CD4-positive, alpha-beta T cell treated with Interleukin-10 for 1 hour (primary cell): ENCODE measurements around the gene NRARP.

Experiments used
- DNase-seq: peaks from one replicate; pipeline ENCODE4 v3.0.0-alpha.2; 2020

NRARP gene

GRCh38 chr9:137310189-137311052 lies 8.3 kb upstream of the NRARP start:
- DNase-seq = no peak

DNA sequence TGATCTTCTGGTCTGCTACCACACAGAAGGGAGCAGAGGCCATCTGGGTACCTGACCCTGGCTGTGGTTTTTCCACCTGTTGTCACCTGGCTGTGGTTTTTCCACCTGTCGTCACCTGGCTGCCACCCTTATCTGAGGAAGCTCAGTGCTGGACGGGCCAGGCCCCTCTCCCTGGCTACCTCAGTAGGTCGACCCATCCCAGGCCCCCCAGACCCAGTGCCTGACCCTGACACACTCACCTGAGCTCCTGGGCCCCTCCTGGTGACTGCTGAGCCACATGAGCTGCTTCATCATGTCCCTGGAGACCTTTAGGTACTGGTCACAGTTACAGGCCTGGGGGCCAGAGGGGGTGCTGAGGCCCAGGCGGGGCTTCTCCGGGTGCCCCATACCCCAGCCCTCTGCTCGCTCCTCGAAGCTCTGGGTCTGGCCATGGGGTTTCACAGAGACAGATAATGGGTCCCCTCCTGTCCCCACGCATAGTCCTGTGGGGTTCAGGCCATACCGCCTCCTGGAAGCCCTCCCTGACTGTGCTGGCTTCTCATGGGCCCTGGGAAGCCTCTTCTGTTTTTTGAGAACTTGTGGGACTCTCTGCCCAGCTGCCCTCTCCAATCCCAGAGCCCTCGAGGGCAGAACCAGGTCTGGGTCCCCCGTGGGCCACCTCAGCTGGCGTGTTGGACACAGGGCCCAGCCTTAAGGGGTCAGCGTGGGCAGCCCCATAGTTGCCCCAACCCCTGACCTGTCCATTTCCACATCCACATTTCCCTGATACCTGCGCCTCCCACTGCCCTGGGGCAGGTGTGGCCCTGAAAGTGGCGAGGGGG lies 7.5 kb upstream of the NRARP start:
- DNase-seq = no peak

DNA sequence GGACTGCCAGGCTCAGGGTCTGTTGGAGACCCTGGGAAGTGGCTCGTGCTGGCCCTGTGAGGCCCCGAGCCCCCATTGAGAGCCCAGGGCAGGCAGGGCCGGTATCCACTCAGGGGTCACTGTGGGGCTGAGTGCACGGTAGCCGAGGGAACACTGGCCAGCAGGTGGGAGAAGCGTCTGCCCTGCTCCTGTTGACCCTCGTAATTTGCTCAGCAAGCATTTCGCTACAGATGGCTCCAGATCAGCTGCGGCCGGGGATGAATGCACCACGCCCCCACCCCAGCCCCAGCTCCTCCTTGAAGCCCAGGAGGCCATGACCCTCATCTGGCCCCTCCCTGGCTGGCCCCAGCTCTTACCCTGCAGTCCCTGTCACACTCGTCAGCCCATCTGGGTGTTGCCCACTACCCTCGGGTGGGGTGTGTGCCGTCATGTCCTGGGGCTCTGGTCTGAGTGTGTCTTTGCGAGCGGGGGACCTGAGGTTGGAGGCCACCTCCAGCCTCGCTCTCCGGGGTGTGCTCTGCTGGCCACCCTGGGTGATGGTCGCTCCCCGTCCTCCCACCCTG lies 6.1 kb upstream of the NRARP start:
- no peak for DNase-seq

DNA sequence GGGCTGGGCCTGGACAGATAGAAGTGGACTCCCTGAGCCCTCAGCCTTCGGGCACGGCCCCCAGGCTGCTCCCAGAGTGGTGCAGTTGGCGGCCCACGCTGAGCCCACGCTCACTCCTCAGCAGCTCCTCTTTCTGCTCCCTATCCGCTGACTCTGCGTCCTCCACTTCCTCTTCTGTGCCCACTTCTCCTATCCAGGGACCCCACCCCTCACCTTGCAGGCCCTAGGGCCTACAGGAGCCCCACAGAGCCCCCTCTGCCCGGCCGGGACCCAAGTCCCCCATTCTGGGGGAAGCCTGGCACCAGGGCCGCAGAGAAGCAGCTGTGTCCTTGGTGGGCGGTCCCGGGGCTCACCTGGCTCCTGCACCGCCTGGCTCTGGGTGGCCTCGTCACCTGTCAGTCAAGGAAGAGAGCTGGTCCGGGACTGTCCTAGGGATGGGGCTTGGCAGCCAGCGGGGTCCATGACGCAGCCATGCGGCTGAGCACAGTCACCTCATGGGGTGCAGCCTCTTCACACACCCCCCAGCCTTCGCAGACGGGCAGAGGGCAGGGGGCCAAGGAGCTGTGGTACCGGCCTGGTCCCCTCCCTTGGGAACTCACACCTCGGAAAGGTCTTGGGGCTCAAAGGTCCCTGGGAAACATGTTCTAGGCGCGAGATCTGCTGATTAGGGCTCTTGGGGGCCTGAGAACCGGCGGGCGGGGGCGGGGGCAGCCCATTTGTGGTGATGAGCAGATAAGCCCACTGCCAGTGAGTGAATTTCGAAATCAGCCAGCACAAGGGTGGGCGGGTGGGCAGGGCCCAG lies 5.4 kb upstream of the NRARP start:
- no peak for DNase-seq

DNA sequence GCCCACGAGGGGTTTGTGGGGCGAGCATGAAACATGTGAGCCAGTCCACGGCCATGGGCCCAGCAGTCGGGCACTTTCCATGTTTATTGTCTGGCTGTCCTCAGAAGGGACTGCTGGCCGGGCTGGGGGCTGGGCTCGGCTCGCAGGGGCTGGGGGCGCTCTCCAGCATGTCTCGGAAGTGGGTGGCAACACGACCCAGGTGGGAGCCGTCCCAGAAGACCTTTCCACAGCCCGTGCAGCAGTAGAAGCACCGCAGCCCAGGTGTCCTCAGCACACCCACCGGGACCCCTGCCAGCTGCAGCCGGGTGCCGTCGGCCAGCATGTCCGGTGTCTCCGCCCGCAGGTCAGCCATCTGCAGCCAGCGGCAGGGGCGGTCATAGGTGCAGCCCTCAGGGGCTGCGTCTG lies 4.8 kb upstream of the NRARP start:
- no peak for DNase-seq

DNA sequence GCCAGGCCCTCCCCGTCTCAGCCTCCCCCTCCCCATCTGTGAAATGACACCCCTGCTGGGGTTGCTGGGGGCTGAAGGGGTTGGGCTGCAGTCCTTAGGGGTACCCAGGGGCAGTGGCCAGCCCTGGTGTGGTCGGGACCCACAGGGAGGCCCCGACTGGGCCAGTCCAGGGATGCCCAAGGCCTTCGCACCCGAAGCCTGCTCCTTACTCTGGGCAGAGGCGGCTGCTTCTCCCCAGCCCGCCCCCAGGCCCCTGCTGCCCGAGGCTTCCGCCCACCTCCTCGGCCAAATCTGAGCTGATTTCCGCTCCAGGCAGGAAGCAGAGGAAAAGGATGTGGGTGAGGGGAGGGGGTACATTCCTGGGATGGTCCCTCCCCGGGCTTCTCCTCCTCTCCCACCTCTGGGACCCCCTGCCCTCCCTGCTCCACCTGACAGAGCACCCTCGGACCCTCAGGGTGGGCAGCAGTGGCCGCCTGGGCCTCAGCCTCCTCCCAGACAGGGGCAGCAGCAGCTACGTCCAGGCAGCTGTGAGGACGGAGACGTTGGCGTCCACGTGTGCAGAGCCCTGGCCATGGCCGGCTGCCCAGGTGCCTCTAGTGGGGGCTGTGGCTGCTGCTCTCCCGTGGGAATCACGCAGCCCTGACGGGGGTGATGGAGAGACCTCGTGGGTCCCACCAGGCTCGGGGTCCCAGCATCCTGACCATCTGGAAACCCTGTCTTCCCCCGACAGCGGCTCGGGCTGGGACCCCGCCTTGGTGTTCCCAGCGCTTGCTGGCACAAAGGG lies 4.2 kb upstream of the NRARP start:
- no peak for DNase-seq

DNA sequence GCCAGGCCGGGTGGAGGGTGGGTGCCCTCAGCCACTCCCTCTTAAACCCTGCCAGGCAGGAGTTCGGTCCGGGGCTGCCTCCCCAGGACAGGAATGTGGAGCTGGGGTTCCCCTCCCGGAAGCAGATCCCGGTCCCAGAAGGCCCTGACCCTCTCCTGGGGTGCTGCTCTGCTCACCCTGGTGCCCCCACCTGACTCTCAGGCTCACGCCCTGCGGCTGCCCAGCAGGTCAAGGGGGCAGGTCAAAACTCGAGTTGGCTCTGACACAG lies 3.7 kb upstream of the NRARP start:
- no peak for DNase-seq

DNA sequence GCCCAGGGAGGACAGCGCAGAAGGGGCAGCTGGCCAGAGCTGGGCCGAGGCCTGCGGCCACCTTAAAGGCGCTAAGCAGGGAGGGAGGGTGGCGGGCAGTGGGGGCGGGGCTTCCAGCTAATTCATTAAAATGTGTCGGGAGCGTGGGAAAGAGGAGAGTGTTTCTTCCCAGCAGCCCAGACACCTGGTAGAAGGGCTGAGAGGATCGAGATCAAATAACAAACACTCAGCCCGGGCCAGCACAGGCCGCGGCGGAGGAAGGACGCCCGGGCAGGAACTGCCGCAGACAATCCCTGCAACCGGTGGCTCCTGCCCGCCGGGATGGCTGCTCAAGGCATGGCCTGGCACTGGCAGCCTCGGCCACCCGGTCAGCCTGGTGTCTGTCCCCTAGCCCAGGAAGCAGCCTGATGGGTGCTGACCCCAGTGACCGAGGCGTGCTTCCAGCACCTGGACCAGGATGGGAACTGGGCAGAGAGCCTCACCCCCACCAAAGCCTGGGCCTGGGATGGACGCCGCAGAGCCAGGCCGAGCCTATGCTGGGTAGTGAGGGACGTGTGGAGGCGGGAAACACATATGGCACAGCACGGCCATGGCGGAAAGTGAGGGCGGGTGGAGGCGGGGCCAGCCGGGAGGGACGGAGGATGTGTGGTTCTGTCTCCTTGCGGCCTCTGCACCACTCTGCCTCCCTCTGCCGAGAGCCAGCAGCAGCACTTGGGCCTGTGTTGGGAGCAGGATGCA lies 3.2 kb upstream of the NRARP start:
- DNase-seq = peak; percentile 58

- DNase-seq = no peak
Measured at GRCh38 chr9:137304383-137305059, 2.5 kb upstream of the NRARP start.

- no peak for DNase-seq
Measured at GRCh38 chr9:137303893-137304382, 1.9 kb upstream of the NRARP start.

GRCh38 chr9:137303151-137303892 lies 1.3 kb upstream of the NRARP start:
- no peak for DNase-seq

DNA sequence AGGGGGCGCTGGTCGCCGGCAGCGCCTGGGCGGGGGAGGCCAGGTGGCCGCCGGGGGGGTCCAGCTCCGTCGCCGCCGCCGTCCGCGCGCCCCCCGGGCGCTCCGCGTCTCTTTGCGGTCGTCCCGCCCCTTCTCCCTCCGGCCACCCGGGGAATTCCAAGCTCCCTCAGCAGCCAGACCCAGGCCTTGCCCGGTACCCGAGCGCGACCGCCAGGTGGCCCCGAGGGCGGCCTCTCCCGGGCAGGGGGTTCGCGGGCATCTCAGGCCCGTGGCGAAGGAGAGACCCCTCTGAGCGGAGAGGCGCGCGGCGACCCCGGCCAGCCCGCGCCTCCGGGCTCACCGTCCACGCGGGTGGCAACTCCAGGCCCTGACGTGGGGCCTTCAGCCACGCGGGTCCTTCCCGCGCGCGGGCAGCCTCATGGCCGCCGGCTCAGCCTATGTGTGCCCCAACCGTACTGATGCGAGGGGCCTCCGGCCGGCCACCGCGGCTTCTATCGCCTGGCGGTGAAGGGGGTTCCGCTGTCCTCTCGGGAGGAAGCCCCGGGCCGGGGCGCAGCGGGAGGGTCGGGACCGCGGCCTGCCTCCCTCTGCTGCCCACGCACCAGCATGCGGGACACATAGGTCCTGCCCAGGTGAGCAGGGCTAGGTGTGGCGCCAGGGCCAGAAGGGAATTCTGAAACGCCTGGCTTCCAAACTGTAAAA lies 529 bp upstream of the NRARP start:
- no peak for DNase-seq

GRCh38 chr9:137301081-137301947 lies 757 bp downstream of the NRARP start:
- DNase-seq = no peak

DNA sequence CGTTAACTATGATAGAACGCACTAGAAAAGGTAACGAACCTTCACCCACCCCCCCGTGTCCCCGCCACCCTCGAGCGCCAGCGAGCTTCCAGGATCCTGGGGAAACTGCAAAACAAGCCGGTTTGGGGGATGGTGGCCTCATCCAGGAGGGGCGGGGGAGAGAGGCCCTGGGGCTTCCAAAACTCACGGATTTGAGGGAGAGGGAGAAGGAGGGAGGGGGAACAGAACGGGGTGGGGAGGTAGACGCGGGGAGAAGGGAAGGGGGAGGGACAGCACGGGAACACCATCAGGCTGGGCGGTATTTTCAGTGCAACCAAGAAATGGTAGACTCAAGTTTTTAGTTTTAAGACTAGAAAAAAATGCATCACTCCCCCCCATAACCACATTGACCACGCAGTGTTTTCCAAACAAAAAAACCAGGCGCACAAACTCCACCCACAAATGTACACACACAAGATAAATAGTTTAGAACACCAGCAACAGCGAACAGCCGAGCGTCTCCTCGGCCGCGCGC lies 1.4 kb downstream of the NRARP start:
- no peak for DNase-seq

- no peak for DNase-seq
Measured at GRCh38 chr9:137299938-137300337, 2.1 kb downstream of the NRARP start.

GRCh38 chr9:137299203-137299565 lies 2.9 kb downstream of the NRARP start:
- no peak for DNase-seq

DNA sequence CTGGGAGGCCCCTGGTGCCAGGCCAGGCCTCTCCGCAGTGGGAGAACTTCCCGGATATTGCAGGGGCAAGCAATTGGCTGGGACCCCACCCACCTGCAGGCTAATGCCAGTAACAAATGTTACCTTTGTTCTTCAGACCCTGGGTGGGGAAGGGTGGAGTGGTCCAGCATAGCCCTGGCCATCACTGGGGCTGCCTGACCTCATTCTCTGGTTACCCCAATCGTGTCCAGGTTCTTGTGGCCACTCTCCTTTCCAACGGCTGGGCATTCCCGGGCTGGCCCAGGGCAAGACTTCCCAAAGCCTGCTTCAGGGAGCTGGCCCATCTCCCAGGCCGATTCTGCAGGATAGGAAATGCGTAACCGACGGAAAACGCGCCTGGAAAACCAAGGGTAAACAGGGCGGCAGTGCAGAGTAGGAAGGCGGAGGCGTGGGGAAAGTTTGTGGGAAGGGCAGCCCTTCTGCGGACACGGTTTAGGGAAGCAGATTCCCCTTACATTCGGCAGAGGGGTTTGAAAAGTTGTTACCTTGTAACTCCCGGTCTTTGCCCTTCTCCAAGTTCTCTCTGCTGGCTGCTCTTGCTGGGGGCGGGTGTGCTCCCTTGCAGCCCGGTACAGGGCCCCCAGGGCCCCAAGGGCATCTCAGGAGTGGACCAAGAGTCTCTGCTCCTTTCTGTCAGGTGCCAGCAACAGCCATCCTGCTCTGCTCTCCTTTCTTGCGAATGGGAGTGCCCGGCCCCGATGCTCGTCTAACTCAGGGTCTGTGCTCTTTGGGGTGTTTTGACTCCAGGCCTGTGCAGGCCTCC lies 3.5 kb downstream of the NRARP start:
- DNase-seq = no peak
